Mononuclear cell (primary cell): ENCODE measurements around the gene KCNK10. TPM values are rescaled to one million over a fixed set of nuclear protein-coding genes. Genes with fewer than 3 reads are reported as not detected.

Experiments used
- H3K27me3 ChIP-seq: 2 replicates; pipeline ENCODE4 v1.6.0; 2011; ENCODE audit warnings: low read length, control low read depth; ENCODE audit not compliant: insufficient read depth
- H3K4me1 ChIP-seq: 2 replicates; pipeline ENCODE4 v1.5.1; 2011; ENCODE audit warnings: mild to moderate bottlenecking, low read length, control low read depth; ENCODE audit not compliant: insufficient read depth
- H3K4me3 ChIP-seq: 2 replicates; pipeline ENCODE4 v1.5.1; 2011; ENCODE audit warnings: mild to moderate bottlenecking, low read length, moderate library complexity
- H3K9me3 ChIP-seq: 2 replicates; pipeline ENCODE4 v1.5.1; 2011; ENCODE audit warnings: low read depth, mild to moderate bottlenecking, control low read depth, low read length
- total RNA-seq: library from RNA; depleted of rRNA; stranded (reverse); fragments of >200 nt; gene quantifications from one replicate; pipeline ENCODE4 v1.2.3, GENCODE V29; 2012

Gene KCNK10
- total RNA-seq, 1 donor = 0.10 TPM

DNA sequence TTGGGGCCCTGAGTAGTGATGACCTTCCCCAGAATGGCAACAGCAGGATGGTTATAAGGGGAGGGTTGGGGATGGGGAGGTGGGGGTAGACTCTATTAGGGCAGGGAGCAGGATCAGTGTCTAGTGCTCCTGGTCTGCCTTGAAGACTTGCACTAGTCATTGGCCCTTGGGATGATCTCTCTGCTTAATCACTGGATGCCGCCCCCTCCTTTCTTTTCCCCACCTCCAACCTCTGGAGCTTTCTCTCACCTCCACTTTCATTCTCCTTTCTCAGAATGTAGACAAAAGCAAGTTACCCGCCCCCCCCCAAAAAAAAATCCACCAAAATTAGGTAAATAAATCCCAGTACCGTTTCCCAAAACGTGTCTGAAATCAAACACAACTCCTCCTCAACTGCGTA lies 2.8 kb upstream of the KCNK10 start:
- H3K4me3 ChIP-seq = no peak overlapping the region
- H3K27me3 ChIP-seq = peaks cover 83% of the 10 kb centered on the region
- no peaks in the 10 kb centered on the region for H3K9me3 ChIP-seq

DNA sequence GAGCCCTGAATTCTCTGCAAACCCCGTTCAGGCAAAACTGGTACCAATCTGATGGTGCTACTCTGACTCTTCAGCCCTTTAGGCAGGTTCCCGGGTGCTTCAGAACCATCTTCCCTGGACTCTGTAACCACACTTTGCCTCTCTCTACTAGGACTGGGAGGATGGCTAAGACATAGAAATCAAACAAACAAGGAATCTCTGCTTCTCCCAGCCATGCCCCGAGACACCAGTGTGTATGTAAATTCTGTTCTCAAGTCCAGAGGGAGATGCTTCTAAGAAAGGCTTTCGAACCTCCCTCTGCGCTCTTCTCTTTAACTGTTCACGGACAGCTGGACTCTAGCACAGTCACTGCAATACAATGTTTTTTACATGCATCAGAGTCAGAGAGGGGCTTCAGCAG lies 1.9 kb upstream of the KCNK10 start:
- H3K27me3 ChIP-seq = peaks cover 91% of the 10 kb centered on the region
- no peaks in the 10 kb centered on the region for H3K9me3 ChIP-seq

More for the DNA sequence above, 2.8 kb upstream of the KCNK10 start:
- peaks cover 4% of the 10 kb centered on the region for H3K4me1 ChIP-seq

DNA sequence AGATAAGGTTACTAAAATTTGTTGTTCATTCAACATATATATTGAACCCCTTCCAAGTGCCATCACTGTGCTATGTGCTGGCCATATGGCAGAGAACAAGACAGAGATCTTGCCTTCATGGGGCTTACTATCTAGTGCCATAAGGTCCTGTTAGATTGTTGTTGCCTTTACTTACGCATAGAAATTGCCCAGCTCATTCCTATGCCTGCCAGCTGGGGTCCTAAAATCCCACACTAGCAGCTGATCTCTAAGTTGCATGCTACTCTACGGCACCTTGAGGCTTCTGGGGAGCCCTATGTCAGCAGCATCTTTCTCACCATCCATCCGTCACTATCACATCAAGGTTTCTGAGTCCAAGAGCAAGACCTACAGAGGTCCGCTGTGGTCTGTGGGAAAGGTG lies 1.4 kb upstream of the KCNK10 start:
- Histone ChIP-seq H3K27me3 (peaks cover 91% of the 10 kb centered on the region), H3K9me3 (no peaks in the 10 kb centered on the region), H3K4me3 (no peak overlapping the region), H3K4me1 (peaks cover 4% of the 10 kb centered on the region)

More for the DNA sequence above, 1.9 kb upstream of the KCNK10 start:
- Histone ChIP-seq H3K4me1 (peaks cover 4% of the 10 kb centered on the region), H3K4me3 (no peak overlapping the region)

DNA sequence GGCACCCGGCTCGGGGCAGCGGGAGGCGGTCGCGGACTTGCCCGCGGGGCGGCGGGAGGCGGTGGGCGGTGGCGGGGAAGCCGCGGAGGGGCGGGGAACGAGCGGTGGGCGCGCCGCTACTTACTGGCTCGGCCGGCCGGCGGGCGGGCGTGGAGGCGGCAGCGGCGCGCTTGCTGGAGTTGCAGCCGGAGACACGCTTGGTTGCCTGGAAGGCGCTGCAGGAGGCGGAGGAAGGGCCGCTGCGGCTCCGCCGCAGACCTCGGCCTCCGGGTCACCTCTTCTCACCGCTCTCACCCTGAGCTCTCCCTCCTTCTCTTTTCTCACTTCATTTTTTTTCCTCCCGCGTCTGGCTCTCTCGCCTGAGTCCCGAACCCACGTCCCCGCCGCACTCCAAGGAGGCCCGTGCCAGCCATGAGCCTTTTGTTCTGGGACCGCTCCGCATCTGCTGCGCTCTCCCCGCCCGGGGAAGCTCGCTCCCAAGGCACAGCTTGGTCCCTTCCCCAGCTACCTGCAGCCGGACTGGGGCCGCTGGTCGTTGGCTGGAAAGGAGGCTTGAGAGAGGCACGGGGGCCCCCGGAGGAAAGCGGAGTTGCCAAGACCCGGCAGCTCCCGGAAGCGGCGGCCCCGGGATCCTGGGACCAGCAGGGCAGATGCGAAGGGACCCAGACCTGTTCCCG lies 592 bp upstream of the KCNK10 start:
- Histone ChIP-seq H3K4me3 (no peak overlapping the region), H3K4me1 (peaks cover 4% of the 10 kb centered on the region), H3K27me3 (peaks cover 88% of the 10 kb centered on the region), H3K9me3 (no peaks in the 10 kb centered on the region)

DNA sequence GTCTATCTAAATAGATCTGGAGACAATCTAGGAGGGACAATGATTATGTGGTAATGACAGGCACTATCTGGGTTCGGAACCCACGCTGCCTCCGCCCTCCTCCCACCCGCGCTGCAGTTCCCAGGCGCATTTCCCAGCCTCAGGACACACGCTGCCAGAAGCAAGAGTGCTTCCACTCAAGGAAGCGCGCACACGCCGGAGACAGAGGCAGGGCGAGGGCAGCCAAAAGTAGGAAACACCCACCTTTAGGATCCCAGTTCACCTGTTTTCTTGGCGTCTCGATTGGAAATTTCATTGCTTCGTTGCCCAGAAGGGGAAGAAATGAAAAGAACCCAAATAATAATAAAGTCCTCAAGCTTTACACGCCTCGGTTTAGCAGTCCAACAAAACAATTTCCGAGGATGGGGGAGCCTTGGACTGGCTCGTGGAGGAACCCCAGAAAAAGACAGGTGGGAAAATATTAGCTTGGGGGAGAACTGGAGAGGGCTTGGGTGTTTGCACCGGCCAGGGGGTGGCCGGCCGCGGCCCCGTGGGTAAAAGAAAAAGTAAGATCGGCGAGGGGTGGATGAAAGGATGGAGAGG lies 474 bp downstream of the KCNK10 start:
- Histone ChIP-seq H3K27me3 (peaks cover 87% of the 10 kb centered on the region), H3K4me1 (peaks cover 4% of the 10 kb centered on the region), H3K9me3 (no peaks in the 10 kb centered on the region), H3K4me3 (no peak overlapping the region)

DNA sequence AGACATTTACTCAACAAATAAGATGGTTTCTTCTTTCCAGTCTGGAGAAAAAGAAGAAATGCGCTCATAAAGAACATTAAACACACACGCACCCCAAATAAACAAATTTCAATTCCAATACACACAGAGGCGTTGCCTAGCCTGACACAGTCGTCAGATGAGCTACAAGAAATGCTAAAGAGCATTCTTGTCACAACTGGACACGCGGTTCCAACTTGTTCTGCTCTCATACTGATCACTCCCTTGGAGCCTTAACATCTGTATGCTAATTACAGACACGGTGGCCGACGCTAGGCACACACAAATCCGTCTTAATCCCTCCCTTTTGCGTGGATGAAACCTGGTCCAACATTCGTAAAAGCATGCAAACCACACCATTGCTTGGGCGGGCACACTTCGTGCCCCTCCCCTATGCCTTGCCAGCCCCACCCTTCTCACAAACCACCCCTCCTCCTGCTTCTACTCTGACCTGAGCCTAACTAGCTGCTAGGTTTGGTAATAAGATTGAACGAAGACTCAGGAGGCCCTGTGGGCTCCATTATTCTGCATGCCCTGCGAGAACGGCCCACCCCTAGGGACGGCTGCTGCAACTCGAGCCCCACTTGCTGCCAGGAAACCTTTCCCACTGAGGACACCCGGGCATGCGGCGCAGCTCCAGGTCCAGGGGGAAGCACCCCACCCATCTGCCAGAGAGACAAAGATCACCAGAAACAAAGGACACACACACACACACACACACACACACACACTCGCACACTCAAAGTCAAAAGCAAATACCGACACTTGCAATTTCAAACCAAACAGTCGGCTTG lies 1.2 kb downstream of the KCNK10 start:
- H3K4me3 ChIP-seq = no peak overlapping the region
- peaks cover 4% of the 10 kb centered on the region for H3K4me1 ChIP-seq
- no peaks in the 10 kb centered on the region for H3K9me3 ChIP-seq
- peaks cover 86% of the 10 kb centered on the region for H3K27me3 ChIP-seq

DNA sequence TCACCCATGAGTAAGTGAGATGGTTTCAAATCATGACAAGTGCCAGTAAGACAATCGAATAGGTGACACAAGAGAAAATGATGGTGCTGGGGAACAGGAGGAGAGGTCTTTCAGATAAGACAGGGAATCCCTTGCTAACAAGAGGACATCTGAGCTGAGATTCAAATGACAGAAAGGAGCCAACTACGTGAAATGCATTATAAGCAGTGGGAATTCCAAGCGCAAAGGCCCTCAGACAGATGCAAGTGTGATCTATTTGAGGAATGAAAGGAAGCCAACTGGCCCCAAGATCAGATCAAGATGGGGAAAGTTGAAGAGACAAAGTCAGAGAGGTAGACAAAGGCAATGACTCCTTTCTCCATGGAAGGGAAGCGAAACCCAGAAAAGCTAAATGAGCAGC lies 4.7 kb downstream of the KCNK10 start:
- Histone ChIP-seq H3K9me3 (no peaks in the 10 kb centered on the region), H3K4me1 (no peaks in the 10 kb centered on the region), H3K4me3 (no peak overlapping the region), H3K27me3 (peaks cover 62% of the 10 kb centered on the region)

DNA sequence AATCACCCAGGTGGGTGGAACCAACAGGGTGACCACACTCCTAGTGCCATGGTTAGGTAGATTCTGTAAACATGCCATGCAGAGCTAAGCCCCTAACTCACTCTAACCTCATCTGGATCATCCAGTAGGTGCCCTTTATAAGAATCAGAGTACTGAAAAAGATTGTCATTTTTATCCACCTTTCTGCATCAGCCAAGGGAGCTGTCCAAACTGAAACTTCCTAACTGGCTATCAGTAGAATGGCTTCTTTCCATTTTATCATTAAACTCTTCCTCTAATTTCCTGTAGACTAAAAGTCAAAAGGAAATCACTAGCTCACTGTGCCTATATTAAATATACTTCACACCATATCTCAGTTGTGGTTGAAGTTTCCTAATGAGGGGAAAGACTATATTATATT lies 6.5 kb downstream of the KCNK10 start:
- H3K27me3 ChIP-seq = peaks cover 49% of the 10 kb centered on the region
- no peak overlapping the region for H3K4me3 ChIP-seq
- H3K9me3 ChIP-seq = no peaks in the 10 kb centered on the region
- no peaks in the 10 kb centered on the region for H3K4me1 ChIP-seq

DNA sequence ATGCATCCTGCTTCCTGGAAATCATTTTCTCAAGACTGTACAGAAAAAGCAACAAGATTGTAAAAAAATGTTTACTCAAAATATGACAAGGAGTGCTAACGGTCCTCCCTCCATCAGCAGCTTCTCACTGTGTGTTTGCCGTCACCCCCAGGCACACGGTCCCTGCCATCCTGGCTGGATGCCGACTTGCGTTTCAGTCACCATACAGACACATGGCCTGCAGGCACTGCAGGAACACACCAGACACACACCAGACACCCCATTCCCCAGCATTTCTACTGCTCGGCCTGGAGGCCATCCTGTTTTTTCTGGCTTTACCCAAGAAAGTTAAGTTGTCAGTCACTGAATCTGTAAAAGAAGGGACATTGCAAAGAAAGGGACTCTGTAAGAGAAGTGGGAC lies 10.8 kb downstream of the KCNK10 start:
- Histone ChIP-seq H3K4me1 (no peaks in the 10 kb centered on the region), H3K4me3 (no peak overlapping the region), H3K27me3 (peaks cover 13% of the 10 kb centered on the region), H3K9me3 (no peaks in the 10 kb centered on the region)

DNA sequence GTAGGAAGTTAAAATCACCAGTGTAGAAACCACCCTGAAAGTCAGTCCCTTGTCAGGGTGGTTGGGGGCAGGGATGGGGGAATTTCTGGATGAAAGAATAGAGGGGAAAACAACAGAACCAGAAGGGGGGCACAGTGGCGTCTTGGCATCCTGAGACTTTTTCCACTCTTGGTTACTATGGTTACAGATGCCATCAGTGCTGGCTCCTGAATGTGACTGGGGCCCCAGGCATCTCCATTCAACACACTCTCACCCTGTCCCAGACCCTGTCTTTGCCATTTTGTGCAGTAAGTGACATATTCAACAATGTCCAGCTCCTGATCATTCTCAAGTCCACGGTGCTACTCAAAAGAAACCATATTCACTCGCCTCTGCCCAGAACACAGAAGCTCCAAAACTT lies 11.3 kb downstream of the KCNK10 start:
- no peaks in the 10 kb centered on the region for H3K4me1 ChIP-seq
- H3K9me3 ChIP-seq = no peaks in the 10 kb centered on the region
- H3K27me3 ChIP-seq = peaks cover 8% of the 10 kb centered on the region
- H3K4me3 ChIP-seq = no peak overlapping the region

DNA sequence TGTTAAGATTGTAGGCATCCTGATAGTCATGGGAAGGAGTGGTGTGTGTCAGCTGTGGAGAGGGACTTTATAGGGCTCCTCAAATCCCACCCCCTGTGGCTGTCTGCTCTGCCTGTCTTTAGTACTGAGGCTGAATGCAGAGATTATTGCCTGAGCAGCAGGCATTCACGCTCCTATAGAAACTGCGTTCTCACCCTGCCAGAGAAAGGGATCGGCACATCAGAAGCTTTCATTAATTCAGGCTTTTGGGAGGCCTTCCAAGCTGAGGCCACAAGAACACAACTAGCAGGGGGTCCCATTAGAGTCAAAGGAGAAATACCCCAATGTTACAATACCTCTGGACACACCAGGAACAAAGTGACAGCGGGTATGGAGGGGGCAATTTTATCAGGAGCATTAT lies 12.6 kb downstream of the KCNK10 start:
- H3K4me3 ChIP-seq = no peak overlapping the region
- no peaks in the 10 kb centered on the region for H3K9me3 ChIP-seq
- peaks cover 2% of the 10 kb centered on the region for H3K27me3 ChIP-seq
- H3K4me1 ChIP-seq = no peaks in the 10 kb centered on the region

DNA sequence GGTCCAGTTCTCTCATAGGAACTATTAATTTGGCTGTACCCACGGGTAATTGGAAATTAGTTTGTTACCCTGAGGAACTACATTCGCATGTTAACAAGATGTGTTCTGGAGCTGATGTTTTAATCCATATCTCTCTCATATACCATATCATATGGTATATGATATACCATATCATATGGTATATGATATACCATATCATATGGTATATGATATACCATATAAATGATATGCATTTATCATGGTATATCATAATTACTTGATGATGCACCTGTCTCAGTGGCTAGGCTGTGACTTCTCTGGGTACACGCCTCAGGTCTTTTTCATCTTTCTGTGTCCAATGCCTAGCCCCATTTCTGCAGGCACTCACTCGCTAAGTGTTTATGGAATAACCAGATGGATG lies 13.0 kb downstream of the KCNK10 start:
- H3K27me3 ChIP-seq = peaks cover 2% of the 10 kb centered on the region
- H3K9me3 ChIP-seq = no peaks in the 10 kb centered on the region
- no peak overlapping the region for H3K4me3 ChIP-seq
- no peaks in the 10 kb centered on the region for H3K4me1 ChIP-seq

DNA sequence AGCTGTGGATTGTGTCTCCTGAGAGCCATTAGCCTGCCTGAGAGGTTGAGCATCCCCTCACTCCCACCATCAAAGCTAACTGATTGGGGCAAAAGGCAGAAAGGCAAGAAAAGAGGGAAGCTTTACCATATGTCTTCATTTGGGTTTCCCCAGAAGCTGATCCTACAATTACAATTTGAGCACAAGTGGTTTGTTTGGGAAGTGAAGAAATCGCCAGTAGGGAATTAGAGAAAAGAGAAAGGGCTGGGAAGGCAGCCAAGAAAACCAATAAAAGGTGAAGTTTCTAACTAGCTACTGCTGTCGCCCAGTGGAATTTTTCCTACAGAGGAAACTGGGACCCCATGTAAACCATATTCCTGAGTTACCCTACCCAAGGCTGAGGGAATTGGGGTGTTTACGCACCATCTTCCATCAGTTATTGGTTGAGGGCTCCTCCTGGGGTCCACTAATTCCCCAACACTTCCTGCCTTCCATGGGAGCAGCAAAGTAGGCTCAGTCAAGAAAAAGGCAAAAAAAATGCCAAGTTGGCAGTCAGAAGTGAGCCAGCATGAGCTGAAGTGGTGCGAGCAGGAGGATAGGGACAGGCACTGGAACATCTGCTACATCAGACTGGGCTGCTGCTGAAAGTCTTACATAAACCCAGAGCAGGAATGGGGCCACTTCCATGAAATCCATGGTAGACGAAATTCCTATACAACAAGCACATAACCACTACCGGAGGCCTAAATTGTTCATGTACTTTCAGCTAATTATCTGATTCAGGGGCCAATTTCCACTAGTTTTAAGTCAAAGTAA lies 17.3 kb downstream of the KCNK10 start:
- Histone ChIP-seq H3K27me3 (no peaks in the 10 kb centered on the region), H3K4me1 (peaks cover 11% of the 10 kb centered on the region), H3K4me3 (no peak overlapping the region), H3K9me3 (no peaks in the 10 kb centered on the region)

DNA sequence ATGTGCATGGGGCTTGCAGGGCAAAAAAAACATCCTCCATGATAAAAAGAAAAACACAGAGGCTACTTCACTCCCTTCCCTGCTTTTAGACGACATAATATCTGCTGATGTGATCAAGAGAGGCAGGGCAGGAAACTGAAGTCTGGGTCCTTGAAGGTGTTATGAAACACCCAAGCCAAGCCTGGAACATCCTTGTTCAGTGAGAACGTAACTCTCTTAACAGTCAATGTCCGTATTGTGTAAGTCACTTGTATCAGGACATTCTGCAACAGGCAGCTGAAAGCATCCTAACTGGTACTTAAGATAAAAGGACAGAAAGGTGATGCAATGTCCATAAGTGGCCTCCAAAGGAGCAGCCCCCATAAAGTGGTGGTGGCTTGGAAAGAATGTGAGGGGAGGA lies 20.0 kb downstream of the KCNK10 start:
- Histone ChIP-seq H3K9me3 (no peaks in the 10 kb centered on the region), H3K27me3 (no peaks in the 10 kb centered on the region), H3K4me1 (peaks cover 32% of the 10 kb centered on the region), H3K4me3 (no peak overlapping the region)

DNA sequence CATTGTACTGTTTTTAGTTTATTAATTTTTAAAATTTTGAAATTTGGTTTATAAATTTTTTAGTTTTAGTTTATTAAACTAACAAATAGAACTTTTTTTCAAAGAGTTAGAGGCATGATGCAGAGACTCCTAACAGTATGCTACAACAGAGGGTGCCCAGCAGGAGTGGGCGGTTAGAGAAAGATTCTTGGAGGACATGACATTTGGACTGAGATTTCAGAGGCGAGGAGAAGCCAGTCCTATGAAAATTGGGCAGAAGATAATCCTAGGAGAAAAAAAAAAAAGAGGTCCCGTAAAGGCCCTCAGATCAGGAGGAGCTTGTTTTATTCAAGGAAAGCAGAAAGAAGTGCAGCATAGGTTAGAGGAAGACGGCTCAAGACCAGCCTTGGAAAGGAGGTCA lies 21.7 kb downstream of the KCNK10 start:
- Histone ChIP-seq H3K9me3 (no peaks in the 10 kb centered on the region), H3K27me3 (no peaks in the 10 kb centered on the region), H3K4me1 (peaks cover 42% of the 10 kb centered on the region), H3K4me3 (no peak overlapping the region)
